GM12878 (cell line): ENCODE measurements around the gene HTR6. TPM values are rescaled to one million over a fixed set of nuclear protein-coding genes. Genes with fewer than 3 reads are reported as not detected.

Experiments
- ASH2L ChIP-seq: fragments of 300-600, 200-600 bp; sonication (generic); IDR thresholded peaks from 2 replicates; pipeline ENCODE4 v1.6.1; 2017; ENCODE audit warnings: low read depth, mild to moderate bottlenecking, borderline replicate concordance
- E2F8 ChIP-seq: fragments of 450-650 bp; IDR thresholded peaks from 2 replicates; pipeline ENCODE4 v1.6.1; 2018; ENCODE audit warnings: mild to moderate bottlenecking, low read depth, moderate library complexity; ENCODE audit not compliant: partially characterized antibody
- FOS ChIP-seq: IDR thresholded peaks from 3 replicates; pipeline ENCODE4 v1.6.1; 2011; ENCODE audit warnings: borderline replicate concordance; ENCODE audit not compliant: insufficient read length; ENCODE audit errors: extremely low read depth
- RB1 ChIP-seq: fragments of 450-650 bp; formaldehyde crosslinking; IDR thresholded peaks from 2 replicates; pipeline ENCODE4 v1.6.1; 2017; ENCODE audit warnings: mild to moderate bottlenecking, borderline replicate concordance
- SMAD5 ChIP-seq: IDR thresholded peaks from 2 replicates; pipeline ENCODE4 v1.6.1; 2016; ENCODE audit warnings: antibody characterized with exemption, low read depth
- SUZ12 ChIP-seq: fragments of 200-600 bp; sonication (generic); IDR thresholded peaks from one replicate; pipeline ENCODE4 v1.6.1; 2018; ENCODE audit warnings: antibody characterized with exemption, mild to moderate bottlenecking; ENCODE audit not compliant: unreplicated experiment
- TBL1XR1 ChIP-seq: IDR thresholded peaks from 2 replicates; pipeline ENCODE4 v1.6.1; 2012; ENCODE audit warnings: low read depth, low read length, improper control_type of control experiment
- USF1 ChIP-seq: IDR thresholded peaks from 2 replicates; pipeline ENCODE4 v1.6.1; 2011; ENCODE audit warnings: borderline replicate concordance, low read depth, mild to moderate bottlenecking, moderate library complexity, mixed read lengths, low read length; ENCODE audit not compliant: insufficient read depth; ENCODE audit errors: extremely low read length
- polyA plus RNA-seq, 11 experiments: library from polyadenylated mRNA; depleted of rRNA in 4 of 11; unstranded in 6 of 11; stranded (reverse) in 5 of 11; fragments of >200 nt; fragmentation: Nextera tagmentation in 4 of 11; fragmentation: Illumina TruSeq in 1 of 11; extraction: Ambion mirVana in 4 of 11; extraction: Trizol in 1 of 11; gene quantifications; 1 replicate in 1 of 11; 2 replicates in 10 of 11; pipeline versions ENCODE4 v1.2.1 to v1.2.3, GENCODE V29; 2011 to 2016; ENCODE audit warnings: inconsistent platforms in 2 of 11, missing spikeins in 2 of 11, low read depth in 1 of 11
- total RNA-seq, 4 experiments: library from RNA; depleted of rRNA in 3 of 4; stranded (reverse); fragments of >200 nt in 3 of 4; fragmentation: Illumina TruSeq in 1 of 4; extraction: Trizol in 1 of 4; gene quantifications; 2 replicates each; pipeline versions ENCODE4 v1.2.1 to v1.2.3, GENCODE V29; 2013 to 2021
- TF ChIP-seq, protein P1 (sequence below): IDR thresholded peaks from 2 replicates; pipeline ENCODE4 v1.6.1; 2012; ENCODE audit warnings: improper control_type of control experiment, low read depth, low read length; ENCODE audit not compliant: insufficient replicate concordance
- TF ChIP-seq, protein P2 (sequence below): fragments of 150-350 bp; IDR thresholded peaks from 2 replicates; pipeline ENCODE4 v1.6.1; 2016; ENCODE audit warnings: low read depth, low read length

Gene HTR6
- total and polyA plus RNA-seq, 10 of the 15 experiments (the other 5 are each of a cell fraction or from before 2014, with no cell fraction given), result 0.03 to 5.3 (median 1.7) TPM; not detected in 2

DNA sequence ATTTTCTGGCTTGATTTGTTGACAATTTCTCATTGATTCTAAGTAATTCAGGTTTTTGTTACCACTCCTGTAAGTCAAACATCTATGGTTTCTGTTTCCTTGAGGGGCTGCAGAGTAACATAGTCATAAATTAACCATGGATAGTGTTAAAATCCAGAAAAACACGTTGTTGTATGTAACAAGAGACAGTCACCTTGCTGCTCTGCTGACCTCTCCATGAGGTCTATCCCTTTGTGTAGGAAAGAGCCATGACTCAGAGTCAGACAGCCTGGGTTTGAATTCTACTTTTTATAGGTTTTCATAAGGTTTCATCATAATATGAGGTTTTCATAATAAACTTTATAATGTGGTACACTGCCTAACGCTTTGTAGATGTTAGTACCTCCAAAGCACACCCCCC lies 48.2 kb upstream of the HTR6 start (continued):
- TF ChIP-seq, protein P1, sequence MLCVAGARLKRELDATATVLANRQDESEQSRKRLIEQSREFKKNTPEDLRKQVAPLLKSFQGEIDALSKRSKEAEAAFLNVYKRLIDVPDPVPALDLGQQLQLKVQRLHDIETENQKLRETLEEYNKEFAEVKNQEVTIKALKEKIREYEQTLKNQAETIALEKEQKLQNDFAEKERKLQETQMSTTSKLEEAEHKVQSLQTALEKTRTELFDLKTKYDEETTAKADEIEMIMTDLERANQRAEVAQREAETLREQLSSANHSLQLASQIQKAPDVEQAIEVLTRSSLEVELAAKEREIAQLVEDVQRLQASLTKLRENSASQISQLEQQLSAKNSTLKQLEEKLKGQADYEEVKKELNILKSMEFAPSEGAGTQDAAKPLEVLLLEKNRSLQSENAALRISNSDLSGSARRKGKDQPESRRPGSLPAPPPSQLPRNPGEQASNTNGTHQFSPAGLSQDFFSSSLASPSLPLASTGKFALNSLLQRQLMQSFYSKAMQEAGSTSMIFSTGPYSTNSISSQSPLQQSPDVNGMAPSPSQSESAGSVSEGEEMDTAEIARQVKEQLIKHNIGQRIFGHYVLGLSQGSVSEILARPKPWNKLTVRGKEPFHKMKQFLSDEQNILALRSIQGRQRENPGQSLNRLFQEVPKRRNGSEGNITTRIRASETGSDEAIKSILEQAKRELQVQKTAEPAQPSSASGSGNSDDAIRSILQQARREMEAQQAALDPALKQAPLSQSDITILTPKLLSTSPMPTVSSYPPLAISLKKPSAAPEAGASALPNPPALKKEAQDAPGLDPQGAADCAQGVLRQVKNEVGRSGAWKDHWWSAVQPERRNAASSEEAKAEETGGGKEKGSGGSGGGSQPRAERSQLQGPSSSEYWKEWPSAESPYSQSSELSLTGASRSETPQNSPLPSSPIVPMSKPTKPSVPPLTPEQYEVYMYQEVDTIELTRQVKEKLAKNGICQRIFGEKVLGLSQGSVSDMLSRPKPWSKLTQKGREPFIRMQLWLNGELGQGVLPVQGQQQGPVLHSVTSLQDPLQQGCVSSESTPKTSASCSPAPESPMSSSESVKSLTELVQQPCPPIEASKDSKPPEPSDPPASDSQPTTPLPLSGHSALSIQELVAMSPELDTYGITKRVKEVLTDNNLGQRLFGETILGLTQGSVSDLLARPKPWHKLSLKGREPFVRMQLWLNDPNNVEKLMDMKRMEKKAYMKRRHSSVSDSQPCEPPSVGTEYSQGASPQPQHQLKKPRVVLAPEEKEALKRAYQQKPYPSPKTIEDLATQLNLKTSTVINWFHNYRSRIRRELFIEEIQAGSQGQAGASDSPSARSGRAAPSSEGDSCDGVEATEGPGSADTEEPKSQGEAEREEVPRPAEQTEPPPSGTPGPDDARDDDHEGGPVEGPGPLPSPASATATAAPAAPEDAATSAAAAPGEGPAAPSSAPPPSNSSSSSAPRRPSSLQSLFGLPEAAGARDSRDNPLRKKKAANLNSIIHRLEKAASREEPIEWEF, result no peak
- TF ChIP-seq SMAD5 (no peak), FOS (no peak), RB1 (no peak), TBL1XR1 (no peak), ASH2L (no peak), E2F8 (no peak), USF1 (no peak), SUZ12 (no peak)
- TF ChIP-seq, protein P2, sequence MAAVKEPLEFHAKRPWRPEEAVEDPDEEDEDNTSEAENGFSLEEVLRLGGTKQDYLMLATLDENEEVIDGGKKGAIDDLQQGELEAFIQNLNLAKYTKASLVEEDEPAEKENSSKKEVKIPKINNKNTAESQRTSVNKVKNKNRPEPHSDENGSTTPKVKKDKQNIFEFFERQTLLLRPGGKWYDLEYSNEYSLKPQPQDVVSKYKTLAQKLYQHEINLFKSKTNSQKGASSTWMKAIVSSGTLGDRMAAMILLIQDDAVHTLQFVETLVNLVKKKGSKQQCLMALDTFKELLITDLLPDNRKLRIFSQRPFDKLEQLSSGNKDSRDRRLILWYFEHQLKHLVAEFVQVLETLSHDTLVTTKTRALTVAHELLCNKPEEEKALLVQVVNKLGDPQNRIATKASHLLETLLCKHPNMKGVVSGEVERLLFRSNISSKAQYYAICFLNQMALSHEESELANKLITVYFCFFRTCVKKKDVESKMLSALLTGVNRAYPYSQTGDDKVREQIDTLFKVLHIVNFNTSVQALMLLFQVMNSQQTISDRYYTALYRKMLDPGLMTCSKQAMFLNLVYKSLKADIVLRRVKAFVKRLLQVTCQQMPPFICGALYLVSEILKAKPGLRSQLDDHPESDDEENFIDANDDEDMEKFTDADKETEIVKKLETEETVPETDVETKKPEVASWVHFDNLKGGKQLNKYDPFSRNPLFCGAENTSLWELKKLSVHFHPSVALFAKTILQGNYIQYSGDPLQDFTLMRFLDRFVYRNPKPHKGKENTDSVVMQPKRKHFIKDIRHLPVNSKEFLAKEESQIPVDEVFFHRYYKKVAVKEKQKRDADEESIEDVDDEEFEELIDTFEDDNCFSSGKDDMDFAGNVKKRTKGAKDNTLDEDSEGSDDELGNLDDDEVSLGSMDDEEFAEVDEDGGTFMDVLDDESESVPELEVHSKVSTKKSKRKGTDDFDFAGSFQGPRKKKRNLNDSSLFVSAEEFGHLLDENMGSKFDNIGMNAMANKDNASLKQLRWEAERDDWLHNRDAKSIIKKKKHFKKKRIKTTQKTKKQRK, result no peak
